GM12878 (cell line): Measurements from ENCODE around the gene MRPL12. TPM values are rescaled to one million over a fixed set of nuclear protein-coding genes. Genes with fewer than 3 reads are reported as not detected.

Experiments
- ATAC-seq: fragments of 200-7000 bp; cut with Tn5 transposase; 3 replicates; pipeline ENCODE4 v1.9.1; 2020; ENCODE audit warnings: mild to moderate bottlenecking, moderate library complexity
- BruUV-seq: library from RNA; stranded (reverse); fragments of 400-500 nt; replicated peaks from 2 replicates; lab custom pipeline; 2021; lab: Mats Ljungman, UMichigan
- CTCF ChIA-PET: fragments of 300-600 bp; sonication (Branson Sonifier 250); formaldehyde crosslinking; extraction: SDS; loops from one replicate; lab custom pipeline; 2021; ENCODE audit warnings: inconsistent platforms; lab: Yijun Ruan, JAX
- POLR2A ChIA-PET: fragments of 350-600 bp; formaldehyde crosslinking; extraction: SDS; loops from one replicate; lab custom pipeline; 2021; ENCODE audit warnings: inconsistent platforms; lab: Charles Lee
- RAD21 ChIA-PET: fragments of 300-600 bp; sonication (Branson Sonifier 250); formaldehyde crosslinking; loops from one replicate; lab custom pipeline; 2023; ENCODE audit warnings: antibody characterized with exemption; ENCODE audit not compliant: unreplicated experiment; lab: Charles Lee
- SMC1A ChIA-PET: fragments of 300-600 bp; sonication (Branson Sonifier 250); formaldehyde crosslinking; loops from one replicate; lab custom pipeline; 2023; ENCODE audit not compliant: unreplicated experiment, uncharacterized antibody; lab: Charles Lee
- DNase-seq: peaks from one replicate; pipeline ENCODE4 v3.0.0-alpha.2; 2011; ENCODE audit warnings: low read depth, low spot score
- FAIRE-seq: peaks from 3 replicates; lab custom pipeline; 2011; peaks lifted over from hg19 to GRCh38; lab: Jason Lieb, UNC
- H2AFZ ChIP-seq: 2 replicates; pipeline ENCODE4 v1.6.0; 2011; ENCODE audit warnings: low read depth, low read length, control low read depth; ENCODE audit not compliant: control insufficient read depth
- H3K27ac ChIP-seq: 2 replicates; pipeline ENCODE4 v1.5.1; 2011; ENCODE audit warnings: control low read depth; ENCODE audit not compliant: control insufficient read depth, insufficient read depth
- H3K27me3 ChIP-seq, 2 experiments: replicated peaks in 1 of 2; 2 replicates each; pipeline versions ENCODE4 v1.6.0 to v1.6.1; 2011; ENCODE audit warnings: low read length in 1 of 2; ENCODE audit not compliant: control insufficient read depth in 2 of 2, insufficient read depth in 2 of 2
- H3K36me3 ChIP-seq, 2 experiments: 2 replicates each; pipeline ENCODE4 v1.5.1; 2011; ENCODE audit warnings: low read length in 1 of 2; ENCODE audit not compliant: control insufficient read depth in 2 of 2, insufficient read depth in 2 of 2
- H3K4me1 ChIP-seq: 2 replicates; pipeline ENCODE4 v1.6.1; 2011; ENCODE audit warnings: mild to moderate bottlenecking, low read length, moderate library complexity, mixed read lengths; ENCODE audit not compliant: control insufficient read depth, insufficient read depth
- H3K4me2 ChIP-seq: 2 replicates; pipeline ENCODE4 v1.6.0; 2011; ENCODE audit warnings: control low read depth; ENCODE audit not compliant: control insufficient read depth, insufficient read depth
- H3K4me3 ChIP-seq: fragments of 200-600 bp; sonication (generic); 2 replicates; pipeline ENCODE4 v1.5.1; 2016
- H3K79me2 ChIP-seq: 2 replicates; pipeline ENCODE4 v1.6.0; 2011; ENCODE audit warnings: low read length; ENCODE audit not compliant: control insufficient read depth, insufficient read depth
- H3K9ac ChIP-seq: 2 replicates; pipeline ENCODE4 v1.8.0; 2011; ENCODE audit warnings: low read length, control low read depth, mixed read lengths; ENCODE audit not compliant: control insufficient read depth, insufficient read depth
- H3K9me3 ChIP-seq: replicated peaks from 3 replicates; pipeline ENCODE4 v1.5.1; 2011; ENCODE audit warnings: mild to moderate bottlenecking, low read length; ENCODE audit not compliant: control insufficient read depth, insufficient read depth
- H4K20me1 ChIP-seq: 2 replicates; pipeline ENCODE4 v1.6.0; 2011; ENCODE audit not compliant: control insufficient read depth, insufficient read depth
- ATF2 ChIP-seq: IDR thresholded peaks from 2 replicates; pipeline ENCODE4 v1.6.1; 2012; ENCODE audit warnings: low read length, inconsistent platforms
- ATF3 ChIP-seq: IDR thresholded peaks from 2 replicates; pipeline ENCODE4 v1.6.1; 2011; ENCODE audit warnings: low read depth, mild to moderate bottlenecking, low read length, moderate library complexity, borderline replicate concordance; ENCODE audit errors: extremely low read depth
- CBX5 ChIP-seq: sonication (generic); IDR thresholded peaks from 2 replicates; pipeline ENCODE4 v1.6.1; 2016; ENCODE audit warnings: low read depth, moderate library complexity, mild to moderate bottlenecking, inconsistent platforms
- DPF2 ChIP-seq: fragments of 450-650 bp; IDR thresholded peaks from 2 replicates; pipeline ENCODE4 v1.6.1; 2017; ENCODE audit warnings: mild to moderate bottlenecking
- HDAC6 ChIP-seq: fragments of 200-600 bp; sonication (generic); IDR thresholded peaks from one replicate; pipeline ENCODE4 v1.8.0; 2017; ENCODE audit warnings: antibody characterized with exemption; ENCODE audit not compliant: unreplicated experiment
- HDGF ChIP-seq: fragments of 450-650 bp; IDR thresholded peaks from 2 replicates; pipeline ENCODE4 v1.6.1; 2016; ENCODE audit warnings: antibody characterized with exemption
- IRF4 ChIP-seq: IDR thresholded peaks from 2 replicates; pipeline ENCODE4 v1.6.1; 2011; ENCODE audit warnings: low read depth, low read length
- NFXL1 ChIP-seq: fragments of 450-650 bp; IDR thresholded peaks from 2 replicates; pipeline ENCODE4 v1.6.1; 2017; ENCODE audit warnings: antibody characterized with exemption, mild to moderate bottlenecking, borderline replicate concordance
- NRF1 ChIP-seq: conservative IDR thresholded peaks from 2 replicates; pipeline ENCODE4 v1.6.1; 2011; ENCODE audit warnings: mild to moderate bottlenecking, low read depth, low read length, improper control_type of control experiment
- PRDM15 ChIP-seq: fragments of 450-650 bp; formaldehyde crosslinking; IDR thresholded peaks from 2 replicates; pipeline ENCODE4 v1.4.0; 2020; ENCODE audit warnings: mild to moderate bottlenecking, moderate library complexity
- REST ChIP-seq: IDR thresholded peaks from 2 replicates; pipeline ENCODE4 v1.6.1; 2012; ENCODE audit warnings: mild to moderate bottlenecking, low read depth, low read length
- STAT1 ChIP-seq: fragments of 450-650 bp; conservative IDR thresholded peaks from 2 replicates; pipeline ENCODE4 v1.6.1; 2014; ENCODE audit warnings: antibody characterized with exemption, mild to moderate bottlenecking
- SUPT20H ChIP-seq: IDR thresholded peaks from 2 replicates; pipeline ENCODE4 v1.6.1; 2011; ENCODE audit warnings: low read depth, mild to moderate bottlenecking, low read length, moderate library complexity, borderline replicate concordance; ENCODE audit not compliant: control insufficient read depth
- ZNF274 ChIP-seq: IDR thresholded peaks from one replicate; pipeline ENCODE4 v1.8.0; 2011; ENCODE audit not compliant: insufficient read length, insufficient read depth
- ZZZ3 ChIP-seq: IDR thresholded peaks from 2 replicates; pipeline ENCODE4 v1.6.1; 2011; ENCODE audit warnings: low read depth; ENCODE audit not compliant: control insufficient read depth, insufficient read length
- WGBS: methylation state at CpG from one replicate; pipeline ENCODE4 v1.1.6; 2016; ENCODE audit warnings: low lambda C conversion rate; ENCODE audit not compliant: insufficient replicate concordance, insufficient coverage; ENCODE audit errors: missing lambda C conversion rate; 5-methylcytosine and 5-hydroxymethylcytosine counted together
- in situ Hi-C: fragments of 300-500 bp; cut with MboI; formaldehyde crosslinking; loops from 9 replicates; pipeline ENCODE4 v1.14.3; 2018; ENCODE audit warnings: mixed read lengths
- intact Hi-C: fragments of 100-400 bp; cut with micrococcal nuclease; formaldehyde crosslinking; loops from one replicate; pipeline ENCODE4 v1.14.2; 2022; ENCODE audit not compliant: unreplicated experiment
- polyA plus RNA-seq, 11 experiments: library from polyadenylated mRNA; depleted of rRNA in 4 of 11; unstranded in 6 of 11; stranded (reverse) in 5 of 11; fragments of >200 nt; fragmentation: Nextera tagmentation in 4 of 11; fragmentation: Illumina TruSeq in 1 of 11; extraction: Ambion mirVana in 4 of 11; extraction: Trizol in 1 of 11; gene quantifications; 1 replicate in 1 of 11; 2 replicates in 10 of 11; pipeline versions ENCODE4 v1.2.1 to v1.2.3, GENCODE V29; 2011 to 2016; ENCODE audit warnings: inconsistent platforms in 2 of 11, missing spikeins in 2 of 11, low read depth in 1 of 11
- total RNA-seq, 4 experiments: library from RNA; depleted of rRNA in 3 of 4; stranded (reverse); fragments of >200 nt in 3 of 4; fragmentation: Illumina TruSeq in 1 of 4; extraction: Trizol in 1 of 4; gene quantifications; 2 replicates each; pipeline versions ENCODE4 v1.2.1 to v1.2.3, GENCODE V29; 2013 to 2021

The MRPL12 gene
- total and polyA plus RNA-seq, 10 of the 15 experiments (the other 5 are each of a cell fraction or from before 2014, with no cell fraction given): 1.3 to 269 (median 117) TPM

GRCh38 chr17:81660441-81660840 is 42.7 kb upstream of the MRPL12 start (continued):
- no peak for TF ChIP-seq REST

- Histone ChIP-seq H3K9me3 (no peaks in the 10 kb centered on the region), H3K4me3 (no peak overlapping the region), H4K20me1 (no peaks in the 10 kb centered on the region), H3K27ac (no peak overlapping the region), H3K4me2 (no peak overlapping the region), H3K27me3 (no peaks in the 10 kb centered on the region), H3K4me1 (peaks cover 13% of the 10 kb centered on the region), H3K9ac (no peak overlapping the region), H3K36me3 (no peaks in the 10 kb centered on the region; a peak in 1 of 4 replicates), H2AFZ (no peak overlapping the region), H3K79me2 (peaks cover 21% of the 10 kb centered on the region)
- in situ Hi-C loops (no loop called here), intact Hi-C loops (no loop called here)
- POLR2A ChIA-PET: no interaction called here
- FAIRE-seq (no peak), DNase-seq (no peak), ATAC-seq (no peak)
- RAD21 ChIA-PET: no interaction called here
- WGBS: 96% methylated on average over 4 of the region's 4 CpGs
- SMC1A ChIA-PET: no interaction called here
- CTCF ChIA-PET: no interaction called here
- no TSS peak for BruUV-seq
- TF ChIP-seq CBX5 (no peak), SUPT20H (no peak), PRDM15 (CRISPR knock-in tag) (no peak), STAT1 (no peak), ZZZ3 (no peak), ATF3 (no peak), HDGF (no peak), DPF2 (no peak), HDAC6 (no peak), ATF2 (no peak), NRF1 (no peak), NFXL1 (no peak), ZNF274 (no peak), IRF4 (no peak)
Measured at GRCh38 chr17:81662002-81662401, 41.2 kb upstream of the MRPL12 start.
